Cardiac fibroblast (primary cell): Measurements from ENCODE around the gene ZNF211.
A peak's percentile ranks its signal among the peaks of the same experiment; 100 is the strongest.

ENCODE experiments used
- DNase-seq, 2 donors: peaks; one replicate each; pipeline versions ENCODE4 v3.0.0 to v3.0.0-alpha.2; 2010; ENCODE audit warnings: low read depth in 2 of 2
- H3K4me3 ChIP-seq, 2 donors: replicated peaks in 1 of 2; 1 replicate in 1 of 2; 2 replicates in 1 of 2; pipeline ENCODE4 v1.5.1; 2011; ENCODE audit warnings: low read depth in 2 of 2, low read length in 2 of 2, mild to moderate bottlenecking in 2 of 2, moderate library complexity in 1 of 2
- CTCF ChIP-seq: IDR thresholded peaks from one replicate; pipeline ENCODE4 v1.5.1; 2011; ENCODE audit warnings: low read depth, mild to moderate bottlenecking, low read length, inconsistent platforms

ZNF211 gene

DNA sequence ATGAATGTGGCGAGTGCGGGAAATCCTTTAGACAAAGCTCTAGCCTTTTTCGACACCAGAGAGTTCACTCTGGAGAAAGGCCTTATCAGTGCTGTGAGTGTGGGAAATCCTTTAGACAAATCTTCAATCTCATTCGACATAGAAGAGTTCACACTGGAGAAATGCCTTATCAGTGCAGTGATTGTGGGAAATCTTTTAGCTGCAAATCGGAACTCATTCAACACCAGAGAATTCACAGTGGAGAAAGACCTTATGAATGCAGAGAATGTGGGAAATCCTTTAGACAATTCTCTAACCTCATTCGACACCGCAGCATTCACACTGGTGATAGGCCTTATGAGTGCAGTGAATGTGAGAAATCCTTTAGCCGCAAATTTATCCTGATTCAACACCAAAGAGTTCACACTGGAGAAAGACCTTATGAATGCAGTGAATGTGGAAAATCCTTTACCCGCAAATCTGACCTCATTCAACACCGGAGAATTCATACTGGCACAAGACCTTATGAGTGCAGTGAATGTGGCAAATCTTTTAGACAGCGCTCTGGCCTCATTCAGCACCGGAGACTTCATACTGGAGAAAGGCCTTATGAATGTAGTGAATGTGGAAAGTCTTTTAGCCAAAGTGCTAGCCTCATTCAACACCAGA, 54.5 kb downstream of the ZNF211 start:
- TF ChIP-seq CTCF: no peak
- no peak overlapping the region for H3K4me3 ChIP-seq
- peak in 1 of 2 donors; percentile 1 for DNase-seq

GRCh38 chr19:57688011-57688763, 55.2 kb downstream of the ZNF211 start:
- no peak for TF ChIP-seq CTCF
- no peak for DNase-seq
- H3K4me3 ChIP-seq: no peak overlapping the region

- TF ChIP-seq CTCF: no peak
- H3K4me3 ChIP-seq: no peak overlapping the region
- no peak for DNase-seq
Measured at GRCh38 chr19:57689750-57690149, 56.8 kb downstream of the ZNF211 start.
